ENCODE measurements around the gene KIAA0586. TPM values are rescaled to one million over a fixed set of nuclear protein-coding genes. Genes with fewer than 3 reads are reported as not detected.

Gene KIAA0586
- total and polyA plus RNA-seq, 2 donors (not counting 3 experiments of a cell fraction or from before 2014, with no cell fraction given), result 7.4 to 25.9 TPM

- no peak overlapping the region for H3K4me2 ChIP-seq (ENCODE audit: insufficient read depth, low read length)
- no TSS peak for BruUV-seq (replicated peaks)
- H3K4me1 ChIP-seq (ENCODE audit: control insufficient read depth, extremely low read depth, insufficient read depth, low read length), result peaks cover 4% of the 10 kb centered on the region
- DNase-seq (ENCODE audit: low read depth, low spot score) (no peak), FAIRE-seq (no peak)
- H3K36me3 ChIP-seq (ENCODE audit: control insufficient read depth in 2 of 2, extremely low read depth in 1 of 2, insufficient read depth in 2 of 2, low read length in 2 of 2), result no peaks in the 10 kb centered on the region
- no peak overlapping the region for H3K4me3 ChIP-seq (replicated peaks in 1 of 3; ENCODE audit: insufficient read depth in 1 of 3, low read depth in 1 of 3, low read length in 3 of 3)
- no peaks in the 10 kb centered on the region for H3K79me2 ChIP-seq (ENCODE audit: control insufficient read depth, insufficient read depth, low read length)
- H3K9me1 ChIP-seq (replicated peaks; ENCODE audit: control insufficient read depth, extremely low read depth, insufficient read depth, low read length), result no peaks in the 10 kb centered on the region
- dilution Hi-C loops (cut with MboI; ENCODE audit: extremely low pct_ligation_motif_present, low sequenced_read_pairs), result no loop called here
- H3K9ac ChIP-seq (replicated peaks; ENCODE audit: extremely low read depth, insufficient read depth, low read length), result no peak overlapping the region
- no peaks in the 10 kb centered on the region for H3K27me3 ChIP-seq (ENCODE audit: control insufficient read depth in 2 of 2, insufficient read depth in 2 of 2, low read length in 2 of 2)
- no peaks in the 10 kb centered on the region for H4K20me1 ChIP-seq (replicated peaks; ENCODE audit: control insufficient read depth, extremely low read depth, insufficient read depth, low read length)
- H3K27ac ChIP-seq (ENCODE audit: insufficient read depth, low read depth, low read length), result no peak overlapping the region
- H3K9me3 ChIP-seq (replicated peaks; ENCODE audit: control insufficient read depth, insufficient read depth, low read length), result no peaks in the 10 kb centered on the region
- TF ChIP-seq POLR2A (IDR thresholded peaks at IDR 0.05; ENCODE audit: low read depth, low read length), result no peak
- no peak for TF ChIP-seq EZH2 (IDR thresholded peaks at IDR 0.05; ENCODE audit: borderline replicate concordance, low read depth, low read length, severe bottlenecking)
- no peak for TF ChIP-seq CTCF (IDR thresholded peaks at IDR 0.05; ENCODE audit: extremely low read depth in 1 of 2, insufficient read depth in 1 of 2, low read depth in 1 of 2, low read length in 2 of 2)
- TF ChIP-seq POLR2AphosphoS5 (IDR thresholded peaks at IDR 0.05; ENCODE audit: insufficient read depth, low read depth, low read length), result no peak
- no peak for TF ChIP-seq MYC (IDR thresholded peaks at IDR 0.05; ENCODE audit: low read depth, low read length)
- no peak for TF ChIP-seq GATA2 (IDR thresholded peaks at IDR 0.05; ENCODE audit: insufficient read depth, insufficient read length, low read depth, low read length)
- POLR2A ChIA-PET, result no interaction called here
- CTCF ChIA-PET, result interaction anchor here (0.6 to 1.2 kb wide), 4 partner anchors 12 to 348 kb away, joined by 3 to 4 read pairs (median 3); no protein-coding TSS in a partner anchor
- intact Hi-C loops (cut with micrococcal nuclease), result no loop called here
- H2AFZ ChIP-seq (ENCODE audit: low read depth, low read length), result no peak overlapping the region
Observed at GRCh38 chr14:58557242-58557641, 129.7 kb downstream of the KIAA0586 start.

- FAIRE-seq (peak; percentile 80), DNase-seq (ENCODE audit: low read depth, low spot score) (peak; percentile 64)
- no TSS peak for BruUV-seq (replicated peaks)
- Histone ChIP-seq H3K9ac (replicated peaks; ENCODE audit: extremely low read depth, insufficient read depth, low read length) (no peak overlapping the region), H3K4me1 (ENCODE audit: control insufficient read depth, extremely low read depth, insufficient read depth, low read length) (peaks cover 4% of the 10 kb centered on the region), H3K4me2 (ENCODE audit: insufficient read depth, low read length) (peak overlapping the region; percentile 21), H3K27ac (ENCODE audit: insufficient read depth, low read depth, low read length) (no peak overlapping the region), H4K20me1 (replicated peaks; ENCODE audit: control insufficient read depth, extremely low read depth, insufficient read depth, low read length) (no peaks in the 10 kb centered on the region), H3K79me2 (ENCODE audit: control insufficient read depth, insufficient read depth, low read length) (no peaks in the 10 kb centered on the region), H3K9me1 (replicated peaks; ENCODE audit: control insufficient read depth, extremely low read depth, insufficient read depth, low read length) (no peaks in the 10 kb centered on the region), H3K9me3 (replicated peaks; ENCODE audit: control insufficient read depth, insufficient read depth, low read length) (no peaks in the 10 kb centered on the region), H3K36me3 (ENCODE audit: control insufficient read depth in 2 of 2, extremely low read depth in 1 of 2, insufficient read depth in 2 of 2, low read length in 2 of 2) (no peaks in the 10 kb centered on the region), H2AFZ (ENCODE audit: low read depth, low read length) (peak overlapping the region; percentile 78), H3K27me3 (ENCODE audit: control insufficient read depth in 2 of 2, insufficient read depth in 2 of 2, low read length in 2 of 2) (no peaks in the 10 kb centered on the region), H3K4me3 (replicated peaks in 1 of 3; ENCODE audit: insufficient read depth in 1 of 3, low read depth in 1 of 3, low read length in 3 of 3) (no peak overlapping the region)
- ChIA-PET POLR2A (no interaction called here), CTCF (interaction anchor here (0.8 to 3.3 kb wide), 4 partner anchors 23 to 59 kb away, joined by 4 to 12 read pairs (median 4); no protein-coding TSS in a partner anchor)
- intact Hi-C loops (cut with micrococcal nuclease) (no loop called here), dilution Hi-C loops (cut with MboI; ENCODE audit: extremely low pct_ligation_motif_present, low sequenced_read_pairs) (no loop called here)
- TF ChIP-seq POLR2AphosphoS5 (IDR thresholded peaks at IDR 0.05; ENCODE audit: insufficient read depth, low read depth, low read length), result no peak
- TF ChIP-seq FOS (IDR thresholded peaks at IDR 0.05; ENCODE audit: borderline replicate concordance, insufficient read depth, low read length), result peak; percentile 28
Observed at GRCh38 chr14:58560208-58560607, 132.7 kb downstream of the KIAA0586 start.
